Measurements from ENCODE around the gene EVA1A.

EVA1A gene

DNA sequence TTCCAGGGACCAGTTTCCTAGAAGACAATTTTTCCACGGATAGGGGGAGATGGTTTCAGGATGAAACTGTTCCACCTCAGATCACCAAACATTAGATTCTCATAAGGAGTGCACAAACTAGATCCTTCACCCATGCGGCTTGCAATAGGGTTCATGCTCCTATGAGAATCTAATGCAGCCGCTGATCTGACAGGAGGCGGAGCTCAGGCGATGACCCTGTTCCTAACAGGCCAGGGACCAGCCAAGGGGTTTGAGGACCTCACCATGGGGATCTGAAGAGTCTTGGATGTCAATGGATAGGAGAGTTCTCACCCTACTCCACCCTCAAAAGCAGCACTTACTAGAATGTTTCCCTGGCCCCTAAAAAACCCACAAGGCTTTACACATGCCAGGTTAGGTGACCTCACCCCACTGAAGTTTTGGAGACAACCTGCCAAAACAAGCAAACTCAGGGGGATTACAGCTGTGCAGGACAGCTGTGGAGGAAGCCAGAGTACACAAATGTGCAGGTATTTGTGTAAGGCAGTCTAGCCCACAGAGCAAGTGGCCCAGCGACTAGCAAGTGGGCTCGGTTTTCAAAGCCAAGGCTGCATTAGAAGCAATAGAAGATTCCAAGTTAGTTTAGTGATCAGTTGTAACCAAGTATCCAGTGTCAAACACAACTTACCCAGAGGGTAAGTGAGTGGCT is 3.9 kb downstream of the EVA1A start:
- no peak for DNase-seq (ENCODE audit: low spot score)
- TF ChIP-seq, protein P1, sequence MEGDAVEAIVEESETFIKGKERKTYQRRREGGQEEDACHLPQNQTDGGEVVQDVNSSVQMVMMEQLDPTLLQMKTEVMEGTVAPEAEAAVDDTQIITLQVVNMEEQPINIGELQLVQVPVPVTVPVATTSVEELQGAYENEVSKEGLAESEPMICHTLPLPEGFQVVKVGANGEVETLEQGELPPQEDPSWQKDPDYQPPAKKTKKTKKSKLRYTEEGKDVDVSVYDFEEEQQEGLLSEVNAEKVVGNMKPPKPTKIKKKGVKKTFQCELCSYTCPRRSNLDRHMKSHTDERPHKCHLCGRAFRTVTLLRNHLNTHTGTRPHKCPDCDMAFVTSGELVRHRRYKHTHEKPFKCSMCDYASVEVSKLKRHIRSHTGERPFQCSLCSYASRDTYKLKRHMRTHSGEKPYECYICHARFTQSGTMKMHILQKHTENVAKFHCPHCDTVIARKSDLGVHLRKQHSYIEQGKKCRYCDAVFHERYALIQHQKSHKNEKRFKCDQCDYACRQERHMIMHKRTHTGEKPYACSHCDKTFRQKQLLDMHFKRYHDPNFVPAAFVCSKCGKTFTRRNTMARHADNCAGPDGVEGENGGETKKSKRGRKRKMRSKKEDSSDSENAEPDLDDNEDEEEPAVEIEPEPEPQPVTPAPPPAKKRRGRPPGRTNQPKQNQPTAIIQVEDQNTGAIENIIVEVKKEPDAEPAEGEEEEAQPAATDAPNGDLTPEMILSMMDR (IDR thresholded peaks at IDR 0.05; ENCODE audit: extremely low read depth, missing control alignments), result no peak

DNA sequence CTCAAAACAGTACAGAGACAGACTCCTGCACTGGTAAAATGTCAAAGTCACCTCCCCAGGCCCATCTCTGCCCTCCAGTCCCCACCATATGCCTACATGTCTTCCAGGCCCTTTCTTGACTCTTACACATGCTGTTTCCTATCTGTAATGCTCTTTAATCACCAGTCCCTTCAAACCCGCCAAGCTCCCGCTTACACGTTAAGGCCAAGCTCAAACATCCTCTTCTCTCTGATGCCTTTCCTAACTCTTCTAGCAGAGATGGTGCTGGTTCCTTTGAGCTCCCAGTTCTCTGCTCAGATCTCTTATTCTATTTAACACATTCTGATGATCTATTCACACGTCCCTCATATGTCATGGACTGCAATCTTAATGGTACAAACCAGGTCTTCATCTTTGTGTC is 5.0 kb downstream of the EVA1A start:
- TF ChIP-seq, protein P1 (IDR thresholded peaks at IDR 0.05; ENCODE audit: extremely low read depth, missing control alignments), result no peak
- DNase-seq (ENCODE audit: low spot score), result no peak

DNA sequence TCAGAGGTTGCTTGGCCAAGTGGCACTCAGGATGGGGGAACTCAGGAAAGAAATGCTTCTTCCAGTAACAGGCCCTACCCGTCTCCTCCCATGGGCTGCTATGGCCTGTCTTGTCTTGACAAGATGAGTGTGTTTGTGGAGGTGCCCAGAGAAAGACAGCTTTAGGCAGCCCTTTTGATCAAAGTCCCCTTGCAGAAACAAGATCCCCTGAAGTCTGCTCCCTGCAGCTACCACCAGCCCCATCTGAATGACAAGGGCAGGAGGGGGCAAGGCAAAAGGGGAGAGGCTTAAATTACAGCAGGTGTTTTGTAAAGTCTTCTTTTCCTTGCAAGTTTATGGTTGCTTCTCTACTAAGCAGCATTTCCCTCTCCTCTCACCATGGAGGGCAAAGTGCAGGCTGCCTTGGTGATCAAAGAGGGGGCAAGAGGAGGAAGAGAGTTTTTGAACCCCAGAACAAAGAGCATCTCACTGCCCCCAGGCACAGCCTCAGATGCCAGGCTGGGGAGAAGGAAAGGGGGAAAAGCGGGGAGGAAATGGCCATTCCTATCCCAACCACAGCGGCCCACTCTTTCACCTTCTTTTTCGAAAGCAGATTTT is 6.7 kb downstream of the EVA1A start:
- TF ChIP-seq, protein P1 (IDR thresholded peaks at IDR 0.05; ENCODE audit: extremely low read depth, missing control alignments), result no peak
- DNase-seq (ENCODE audit: low spot score), result no peak

DNA sequence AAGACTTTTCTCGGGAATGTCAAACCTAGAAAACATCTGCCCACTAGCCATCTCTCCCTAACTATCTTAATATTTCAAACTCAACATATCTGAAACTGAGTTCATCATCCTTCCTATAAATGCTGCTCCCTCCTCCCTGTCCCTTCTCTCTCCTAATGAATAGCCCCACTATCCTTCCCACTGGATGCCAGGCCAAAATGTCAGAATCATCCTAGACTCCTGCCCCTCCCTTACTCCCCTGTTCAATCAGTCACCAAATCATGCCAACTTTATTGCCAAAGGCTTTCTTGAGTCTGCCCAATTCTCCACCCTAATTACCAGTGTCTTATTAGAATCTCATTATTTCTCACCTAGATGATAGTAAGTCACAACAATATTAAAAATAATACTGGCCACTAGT is 8.5 kb downstream of the EVA1A start:
- TF ChIP-seq, protein P1 (IDR thresholded peaks at IDR 0.05; ENCODE audit: extremely low read depth, missing control alignments), result no peak
- DNase-seq (ENCODE audit: low spot score), result no peak

GRCh38 chr2:75551434-75551833 is 9.3 kb downstream of the EVA1A start:
- no peak for DNase-seq (ENCODE audit: low spot score)
- TF ChIP-seq, protein P1 (IDR thresholded peaks at IDR 0.05; ENCODE audit: extremely low read depth, missing control alignments), result no peak

DNA sequence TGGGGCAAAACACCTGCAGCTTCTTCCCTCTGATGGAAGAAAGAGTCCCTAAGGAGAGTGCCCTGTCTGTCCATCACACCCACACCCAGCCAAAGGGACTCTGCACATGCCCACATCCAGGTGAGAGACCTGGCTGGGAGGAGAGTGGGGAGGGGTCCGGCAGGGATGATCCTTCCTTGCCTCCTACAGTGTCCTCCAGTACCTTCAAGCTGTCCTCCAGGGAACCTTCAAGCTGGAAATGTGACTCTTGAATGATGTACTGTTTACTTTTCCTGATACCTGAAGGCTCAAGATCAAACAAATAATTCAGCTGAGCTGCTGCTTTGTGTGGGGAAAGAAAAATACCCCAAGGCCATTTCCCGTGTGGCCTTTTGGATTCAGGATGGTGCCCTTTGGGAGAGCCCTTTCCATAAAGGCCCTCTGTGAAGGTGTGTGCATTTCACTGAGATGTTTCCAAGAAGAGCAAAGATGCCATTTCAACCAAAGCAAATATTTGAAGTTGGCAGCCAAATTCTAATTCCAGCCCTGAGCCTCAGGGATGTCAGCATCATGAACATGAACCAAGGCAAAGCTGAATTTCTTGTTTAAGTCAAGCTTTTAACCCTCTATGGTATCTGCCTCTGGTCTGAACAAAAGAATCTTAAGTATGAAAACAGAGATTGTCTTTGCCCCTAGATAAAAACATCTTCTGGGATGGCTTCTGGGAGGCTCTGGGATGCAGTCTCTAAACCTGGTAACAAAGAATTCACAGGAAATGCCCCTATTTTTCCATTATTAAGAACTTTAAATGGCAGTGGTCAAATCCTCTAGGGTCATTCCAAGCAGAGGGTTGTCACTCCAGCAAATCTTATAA is 11.1 kb downstream of the EVA1A start:
- DNase-seq (ENCODE audit: low spot score), result no peak
- TF ChIP-seq, protein P1 (IDR thresholded peaks at IDR 0.05; ENCODE audit: extremely low read depth, missing control alignments), result no peak

DNA sequence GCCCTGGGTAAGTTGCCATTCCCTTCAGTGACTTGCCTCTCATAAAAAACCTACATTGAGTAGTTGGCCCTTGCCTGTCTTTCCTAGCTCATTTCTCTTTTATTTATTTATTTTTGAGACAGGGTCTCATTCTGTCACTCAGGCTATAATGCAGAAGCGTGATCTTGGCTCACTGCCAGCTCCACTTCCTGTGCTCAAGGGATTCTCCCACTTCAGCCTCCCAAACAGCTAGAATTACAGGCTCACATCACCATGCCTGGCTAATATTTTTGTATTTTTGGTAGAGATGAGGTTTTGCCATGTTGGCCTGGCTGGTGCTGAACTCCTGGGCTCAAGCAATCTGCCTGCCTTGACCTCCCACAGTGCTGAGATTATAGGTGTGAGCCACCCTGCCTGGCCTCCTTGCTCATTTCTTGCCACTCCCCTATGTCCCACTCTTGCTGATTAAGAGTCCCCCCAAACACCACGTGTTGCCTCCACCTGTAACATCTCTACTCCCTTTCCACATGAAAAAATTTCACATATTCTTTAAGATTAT is 12.6 kb downstream of the EVA1A start:
- no peak for DNase-seq (ENCODE audit: low spot score)

More for the DNA sequence above, 12.6 kb downstream of the EVA1A start:
- TF ChIP-seq, protein P1 (IDR thresholded peaks at IDR 0.05; ENCODE audit: extremely low read depth, missing control alignments), result no peak

All from GM20000 (cell line).